GM12872 (cell line): ENCODE measurements around the gene NR6A1.
A peak's percentile ranks its signal among the peaks of the same experiment; 100 is the strongest.

Source experiments
- TF ChIP-seq, protein P1 (sequence below): IDR thresholded peaks from 3 replicates; pipeline ENCODE4 v1.5.1; 2011; ENCODE audit warnings: low read depth, mild to moderate bottlenecking, low read length, moderate library complexity; ENCODE audit not compliant: insufficient read depth

NR6A1 gene

DNA sequence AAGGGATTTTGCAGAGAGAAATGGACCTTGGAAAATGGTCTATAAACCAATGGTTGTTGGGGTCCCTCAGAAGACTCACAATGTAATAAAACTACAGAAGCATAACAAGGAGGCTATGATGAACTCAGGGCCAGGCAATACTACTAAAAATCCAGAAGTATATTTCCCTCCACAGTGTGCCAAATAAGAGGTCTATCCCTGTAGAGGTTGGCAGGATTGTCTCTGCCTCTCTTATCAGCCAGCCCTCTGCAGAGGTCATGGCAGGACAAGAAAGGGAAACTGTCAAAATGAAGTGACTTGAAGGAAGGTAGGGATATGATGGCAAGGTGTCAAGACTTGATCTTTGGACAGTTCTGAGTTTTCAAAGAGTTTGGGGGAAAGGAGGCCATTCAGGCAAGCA is 148.2 kb downstream of the NR6A1 start:
- TF ChIP-seq, protein P1, sequence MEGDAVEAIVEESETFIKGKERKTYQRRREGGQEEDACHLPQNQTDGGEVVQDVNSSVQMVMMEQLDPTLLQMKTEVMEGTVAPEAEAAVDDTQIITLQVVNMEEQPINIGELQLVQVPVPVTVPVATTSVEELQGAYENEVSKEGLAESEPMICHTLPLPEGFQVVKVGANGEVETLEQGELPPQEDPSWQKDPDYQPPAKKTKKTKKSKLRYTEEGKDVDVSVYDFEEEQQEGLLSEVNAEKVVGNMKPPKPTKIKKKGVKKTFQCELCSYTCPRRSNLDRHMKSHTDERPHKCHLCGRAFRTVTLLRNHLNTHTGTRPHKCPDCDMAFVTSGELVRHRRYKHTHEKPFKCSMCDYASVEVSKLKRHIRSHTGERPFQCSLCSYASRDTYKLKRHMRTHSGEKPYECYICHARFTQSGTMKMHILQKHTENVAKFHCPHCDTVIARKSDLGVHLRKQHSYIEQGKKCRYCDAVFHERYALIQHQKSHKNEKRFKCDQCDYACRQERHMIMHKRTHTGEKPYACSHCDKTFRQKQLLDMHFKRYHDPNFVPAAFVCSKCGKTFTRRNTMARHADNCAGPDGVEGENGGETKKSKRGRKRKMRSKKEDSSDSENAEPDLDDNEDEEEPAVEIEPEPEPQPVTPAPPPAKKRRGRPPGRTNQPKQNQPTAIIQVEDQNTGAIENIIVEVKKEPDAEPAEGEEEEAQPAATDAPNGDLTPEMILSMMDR, result no peak

DNA sequence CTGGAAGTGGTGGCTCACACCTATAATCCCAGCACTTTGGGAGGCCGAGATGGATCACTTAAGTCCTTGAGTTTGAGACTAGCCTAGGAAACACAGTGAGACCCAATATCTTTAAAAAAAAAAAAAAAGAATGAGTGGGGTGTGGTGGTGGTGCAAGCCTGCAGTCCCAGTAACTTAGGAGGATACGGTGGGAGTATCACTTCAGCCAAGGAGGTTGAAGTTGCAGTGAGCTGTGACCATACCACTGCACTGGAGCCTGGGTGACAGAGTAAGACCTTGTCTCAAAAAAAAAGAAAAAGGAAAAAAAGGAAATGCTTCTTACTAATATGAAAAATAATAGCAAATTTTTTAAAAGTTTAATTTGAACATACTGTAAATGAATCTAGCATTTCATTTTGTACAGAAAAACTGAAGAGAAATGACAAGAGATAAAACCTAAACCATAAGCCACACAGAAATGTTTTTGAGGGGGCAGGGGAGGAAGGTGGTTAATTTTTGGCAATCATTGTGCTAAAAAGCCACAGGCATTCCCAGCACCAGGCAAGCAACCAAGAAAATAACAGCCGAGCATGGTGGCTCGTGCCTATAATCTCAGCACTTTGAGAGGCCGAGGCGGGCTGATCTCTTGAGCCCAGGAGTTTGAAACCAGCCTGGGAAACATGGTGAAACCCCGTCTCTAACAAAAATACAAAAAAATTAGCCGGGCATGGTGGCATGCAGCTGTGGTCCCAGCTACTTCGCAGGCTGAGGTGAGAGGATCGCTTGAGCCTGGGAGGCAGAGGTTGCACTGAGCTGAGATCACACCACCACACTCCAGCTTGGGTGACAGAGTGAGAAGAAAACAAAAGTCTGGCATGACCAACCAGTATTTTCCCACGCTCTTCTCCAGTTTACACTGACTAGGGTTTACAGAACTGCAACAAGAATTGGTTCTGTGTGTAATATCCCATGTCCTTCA is 149.5 kb downstream of the NR6A1 start:
- TF ChIP-seq, protein P1, result no peak

DNA sequence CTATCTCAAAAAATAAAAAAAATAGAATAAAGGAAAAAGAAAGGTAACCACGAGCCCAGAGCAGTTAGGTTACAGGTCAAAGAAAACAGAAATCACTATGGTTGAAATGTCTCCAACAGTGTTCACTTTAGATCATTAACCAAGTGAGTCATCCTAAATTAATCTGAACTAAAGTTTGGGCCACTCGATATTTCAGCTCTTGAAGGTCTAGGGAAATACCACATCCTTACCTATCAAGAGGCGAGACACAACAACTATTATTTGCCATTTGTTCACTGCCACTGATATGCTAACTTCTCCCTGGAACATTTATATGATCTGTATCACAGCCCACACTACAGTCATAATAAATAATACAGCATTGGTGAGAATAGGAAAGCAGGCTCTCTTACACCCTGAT is 152.6 kb downstream of the NR6A1 start:
- TF ChIP-seq, protein P1, result no peak

DNA sequence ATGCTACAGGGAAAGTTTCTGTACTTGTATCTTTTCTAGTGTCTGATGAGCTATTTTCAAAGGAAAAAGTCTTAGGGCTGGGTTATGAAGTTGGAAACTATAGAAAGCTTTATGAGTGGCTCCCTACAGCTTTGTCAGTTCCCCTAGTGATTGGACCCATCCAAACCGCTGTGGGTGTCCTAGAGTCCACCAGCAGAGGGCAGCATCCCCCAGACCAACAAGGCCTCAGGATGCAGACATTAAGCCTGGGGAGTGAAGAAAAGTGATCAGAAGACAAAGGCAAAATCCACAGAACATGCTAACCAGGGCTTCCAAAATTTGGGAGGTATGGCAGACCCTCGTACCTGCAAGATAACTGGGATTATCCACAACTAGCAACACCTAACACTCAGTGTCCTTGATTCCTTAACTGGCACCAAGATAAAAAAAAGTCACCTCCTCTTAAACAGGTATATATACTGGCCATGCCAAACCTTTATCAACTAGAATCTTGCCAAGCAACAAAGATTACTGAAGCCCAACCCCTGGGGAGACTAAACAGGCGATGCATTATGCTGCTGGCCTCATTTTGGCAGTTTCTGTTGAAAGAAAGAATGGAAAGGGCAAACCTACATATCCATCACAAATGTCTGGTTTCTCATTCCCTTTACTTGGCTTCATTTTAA is 153.5 kb downstream of the NR6A1 start:
- TF ChIP-seq, protein P1, result peak; percentile 89

DNA sequence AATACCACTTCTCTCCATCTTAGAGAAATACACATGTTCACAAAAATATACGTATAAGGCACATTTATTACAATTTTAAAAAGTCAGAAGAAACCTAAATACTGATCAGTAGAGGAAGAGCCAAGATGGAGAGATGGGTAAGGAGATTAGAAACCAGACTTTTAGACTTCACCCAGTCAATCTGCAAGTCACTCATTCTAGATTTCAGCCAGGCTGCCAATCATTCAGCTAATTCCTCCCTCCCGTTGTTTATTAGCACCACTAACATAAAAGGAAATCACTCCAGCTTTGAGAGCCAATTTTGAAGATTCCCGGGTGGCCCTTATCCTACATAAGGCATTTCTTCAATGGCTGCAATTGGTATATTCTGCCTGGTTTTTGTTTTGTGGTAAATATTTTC is 154.2 kb downstream of the NR6A1 start:
- TF ChIP-seq, protein P1, result no peak

DNA sequence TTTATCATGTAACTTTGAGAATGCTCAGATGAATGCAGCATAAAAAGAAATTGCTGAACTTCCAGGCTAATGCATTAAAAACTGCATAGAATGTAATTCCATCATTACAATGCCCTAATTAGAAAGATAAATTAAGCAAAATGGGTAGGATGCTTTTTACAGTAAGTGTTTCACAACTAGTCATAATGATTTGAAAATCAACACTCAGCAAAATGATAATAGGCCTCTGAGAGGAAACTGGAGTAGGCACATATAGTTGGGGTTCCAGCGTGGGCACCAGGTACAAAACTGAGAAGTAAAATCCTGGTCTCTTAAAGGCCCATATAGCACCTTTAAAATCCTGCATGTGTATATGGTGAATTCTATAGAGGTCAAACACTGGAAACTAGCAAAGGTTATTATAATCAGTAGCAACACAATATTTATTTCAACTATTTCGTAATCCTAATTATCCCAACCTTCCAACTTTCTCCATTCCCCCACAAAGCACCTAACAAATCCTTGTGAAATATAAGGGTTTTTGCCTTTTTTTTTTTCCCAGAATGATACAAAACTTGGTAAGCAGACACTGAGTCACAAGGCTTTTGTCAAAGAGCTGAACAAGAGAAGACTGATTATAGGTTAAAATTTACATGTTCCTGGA is 155.9 kb downstream of the NR6A1 start:
- TF ChIP-seq, protein P1, result no peak

DNA sequence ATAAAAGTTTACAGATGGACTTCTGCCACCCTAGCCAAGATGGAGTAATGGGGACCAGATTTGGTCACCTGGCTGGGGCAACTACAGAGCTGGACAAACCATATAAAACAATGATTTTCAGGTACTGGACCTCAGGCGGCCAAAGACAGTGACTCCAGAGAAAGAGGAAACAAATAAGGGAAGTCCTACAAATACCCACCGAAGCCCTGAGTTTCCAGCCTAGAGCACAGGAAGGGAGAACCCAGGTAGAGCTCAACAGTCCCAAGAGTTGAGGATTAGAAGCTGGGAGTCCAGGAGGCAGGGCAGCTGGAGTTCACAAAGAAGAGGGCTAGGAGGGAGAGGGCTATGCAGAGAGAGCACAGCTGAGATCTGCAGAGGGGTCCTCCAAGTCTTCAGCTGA is 157.3 kb downstream of the NR6A1 start:
- TF ChIP-seq, protein P1, result no peak
